Measurements from ENCODE around the gene TMCO4. TPM values are rescaled to one million over a fixed set of nuclear protein-coding genes. Genes with fewer than 3 reads are reported as not detected.

Gene TMCO4
- total and polyA plus RNA-seq, 2 of the 8 experiments (the other 6 are each of a cell fraction or from before 2014, with no cell fraction given), result 3.0 to 3.1 TPM

GRCh38 chr1:19764848-19765247, 34.9 kb downstream of the TMCO4 start:
- no peak overlapping the region for H2AFZ ChIP-seq (ENCODE audit: low read length)
- no peak overlapping the region for H3K14ac ChIP-seq (ENCODE audit: insufficient read length)
- H3K9me3 ChIP-seq (ENCODE audit: insufficient read depth in 2 of 2, low read depth in 1 of 2, low read length in 1 of 2), result no peaks in the 10 kb centered on the region
- no peak overlapping the region for H2BK20ac ChIP-seq (ENCODE audit: low read length)
- H3K4ac ChIP-seq (replicated peaks; ENCODE audit: insufficient read length, low read depth, low read length), result no peak overlapping the region
- H2BK5ac ChIP-seq (ENCODE audit: low read depth, low read length), result no peak overlapping the region
- FAIRE-seq (no peak), DNase-seq (ENCODE audit: low read depth in 1 of 2, low spot score in 2 of 2) (no peak)
- no peak overlapping the region for H2BK120ac ChIP-seq (replicated peaks; ENCODE audit: low read depth, low read length)
- ChIA-PET CTCF (ENCODE audit: partially characterized antibody) (interaction anchor here (1.1 to 1.5 kb wide), 3 partner anchors 41 to 116 kb away, joined by 3 to 8 read pairs (median 7); partner anchors contain the start of gene OTUD3), POLR2A (ENCODE audit: partially characterized antibody) (no interaction called here)
- H3K23me2 ChIP-seq (ENCODE audit: low read depth, low read length), result no peaks in the 10 kb centered on the region
- no peak overlapping the region for H4K91ac ChIP-seq (replicated peaks; ENCODE audit: insufficient read length, low read length)
- H3K9ac ChIP-seq (replicated peaks in 1 of 4; ENCODE audit: extremely low read depth in 1 of 4, low read depth in 3 of 4, low read length in 3 of 4), result no peak overlapping the region
- H3K27me3 ChIP-seq (replicated peaks in 1 of 4; ENCODE audit: control insufficient read depth in 3 of 4, extremely low read depth in 1 of 4, insufficient read depth in 3 of 4, low read length in 3 of 4), result no peaks in the 10 kb centered on the region
- no peak overlapping the region for H3K4me2 ChIP-seq (ENCODE audit: insufficient read depth in 1 of 2, low read depth in 2 of 2, low read length in 2 of 2)
- no peak overlapping the region for H3K23ac ChIP-seq (ENCODE audit: insufficient read length)
- TF ChIP-seq BACH1 (IDR thresholded peaks at IDR 0.05; ENCODE audit: low read length), result no peak
- TF ChIP-seq POLR2A (IDR thresholded peaks at IDR 0.05; ENCODE audit: control extremely low read depth in 1 of 2, low read depth in 2 of 2, low read length in 2 of 2), result no peak
- no peak for TF ChIP-seq CREB1 (IDR thresholded peaks at IDR 0.05)
- no peak overlapping the region for H2BK15ac ChIP-seq (ENCODE audit: low read length)
- no peak overlapping the region for H3K18ac ChIP-seq (ENCODE audit: extremely low read depth, low read length)
- H3K56ac ChIP-seq (replicated peaks; ENCODE audit: insufficient read length, low read depth, low read length), result no peak overlapping the region
- H2AK5ac ChIP-seq (ENCODE audit: low read depth, low read length), result no peak overlapping the region
- H3K79me1 ChIP-seq (ENCODE audit: low read depth, low read length), result no peaks in the 10 kb centered on the region
- peaks cover 6 to 18% (median 13%) of the 10 kb centered on the region in 4 experiments for H3K4me1 ChIP-seq (replicated peaks in 1 of 4; ENCODE audit: control insufficient read depth in 3 of 4, insufficient read depth in 4 of 4, low read length in 3 of 4)
- H3K27ac ChIP-seq (ENCODE audit: low read depth, low read length), result no peak overlapping the region
- no peaks in the 10 kb centered on the region for H3K36me3 ChIP-seq (ENCODE audit: control insufficient read depth in 2 of 4, insufficient read depth in 4 of 4, low read length in 3 of 4)
- 96% methylated on average over 5 of the region's 5 CpGs; no CpG with 5 or more reads in 1 of the 2 experiments for WGBS, 2 experiments (ENCODE audit: extremely low coverage in 1 of 2, insufficient coverage in 1 of 2, insufficient read length in 1 of 2, insufficient replicate concordance in 2 of 2, low coverage in 1 of 2, low lambda C conversion rate in 2 of 2, missing lambda C conversion rate in 1 of 2)
- no peak overlapping the region for H4K8ac ChIP-seq (ENCODE audit: extremely low read depth, insufficient read depth, low read length)
- no peaks in the 10 kb centered on the region for H4K20me1 ChIP-seq (replicated peaks in 1 of 2; ENCODE audit: control insufficient read depth in 1 of 2, insufficient read depth in 2 of 2, low read length in 2 of 2)
- H3K4me3 ChIP-seq (ENCODE audit: extremely low read depth in 1 of 4, insufficient read depth in 2 of 4, low read depth in 3 of 4, low read length in 4 of 4), result no peak overlapping the region
- H4K5ac ChIP-seq (ENCODE audit: insufficient read length, low read depth, low read length), result no peak overlapping the region
- no peak overlapping the region for H2BK12ac ChIP-seq (ENCODE audit: low read depth, low read length)
- no peaks in the 10 kb centered on the region for H3K79me2 ChIP-seq (ENCODE audit: control insufficient read depth in 1 of 2, insufficient read depth in 2 of 2, low read length in 2 of 2)

All from H1 (cell line).